MCF 10A (cell line): Measurements from ENCODE around the gene FAM240B. TPM values are rescaled to one million over a fixed set of nuclear protein-coding genes. Genes with fewer than 3 reads are reported as not detected.

Experiments
- BruUV-seq: library from RNA; stranded (reverse); fragments of 400-500 nt; replicated peaks from 2 replicates; lab custom pipeline; 2021; lab: Mats Ljungman, UMichigan
- CTCF ChIA-PET: fragments of 300-600 bp; sonication (Branson Sonifier 250); formaldehyde crosslinking; extraction: SDS; loops from one replicate; lab custom pipeline; 2021; ENCODE audit warnings: antibody characterized with exemption, inconsistent platforms; lab: Yijun Ruan, JAX
- POLR2A ChIA-PET: fragments of 300-600, 350-650 bp; sonication (Branson Sonifier 250); formaldehyde crosslinking; extraction: SDS; loops from one replicate; lab custom pipeline; 2020; ENCODE audit warnings: antibody characterized with exemption, inconsistent platforms; lab: Yijun Ruan, JAX
- DNase-seq: peaks from one replicate; pipeline ENCODE4 v3.0.0-alpha.2; 2018; ENCODE audit not compliant: unreplicated experiment
- H3K27ac Mint-ChIP-seq: one replicate; pipeline ENCODE4 v1.8.0; 2022; ENCODE audit warnings: mild to moderate bottlenecking, low read depth, mixed read lengths; ENCODE audit not compliant: unreplicated experiment
- H3K27me3 Mint-ChIP-seq: one replicate; pipeline ENCODE4 v1.8.0; 2022; ENCODE audit warnings: mixed read lengths; ENCODE audit not compliant: insufficient read depth, unreplicated experiment
- H3K36me3 Mint-ChIP-seq: one replicate; pipeline ENCODE4 v1.8.0; 2022; ENCODE audit warnings: mild to moderate bottlenecking, moderate library complexity, mixed read lengths; ENCODE audit not compliant: insufficient read depth, unreplicated experiment
- H3K4me1 Mint-ChIP-seq: one replicate; pipeline ENCODE4 v1.8.0; 2022; ENCODE audit warnings: mixed read lengths; ENCODE audit not compliant: insufficient read depth, unreplicated experiment
- H3K4me3 Mint-ChIP-seq: one replicate; pipeline ENCODE4 v1.8.0; 2022; ENCODE audit warnings: mild to moderate bottlenecking, moderate library complexity, mixed read lengths; ENCODE audit not compliant: unreplicated experiment
- H3K9me3 Mint-ChIP-seq: one replicate; pipeline ENCODE4 v1.8.0; 2022; ENCODE audit warnings: mixed read lengths; ENCODE audit not compliant: unreplicated experiment
- CTCF ChIP-seq: fragments of 200-600 bp; IDR thresholded peaks from one replicate; pipeline ENCODE4 v1.8.0; 2022; ENCODE audit warnings: antibody characterized with exemption, mild to moderate bottlenecking; ENCODE audit not compliant: unreplicated experiment
- intact Hi-C: fragments of 100-400 bp; cut with micrococcal nuclease; formaldehyde crosslinking; loops from 2 replicates; pipeline ENCODE4 v1.14.1; 2022
- total RNA-seq: library from RNA; stranded (reverse); gene quantifications from 2 replicates; pipeline ENCODE4 v1.2.3, GENCODE V29; 2022

The FAM240B gene
- total RNA-seq, 1 experiment from 2014 or later = not detected

GRCh38 chr9:38671372-38671731 is 48.6 kb downstream of the FAM240B start:
- Mint-ChIP-seq H3K9me3 (no peaks in the 10 kb centered on the region), H3K4me1 (no peaks in the 10 kb centered on the region), H3K36me3 (no peaks in the 10 kb centered on the region), H3K27me3 (no peaks in the 10 kb centered on the region), H3K4me3 (no peak overlapping the region), H3K27ac (no peak overlapping the region)
- no TSS peak for BruUV-seq
- ChIA-PET CTCF (interaction anchor here (0.6 kb wide), 1 partner anchor 28 kb away, joined by 4 read pairs; no protein-coding TSS in a partner anchor), POLR2A (no interaction called here)
- intact Hi-C loops = no loop called here
- DNase-seq = no peak
- no peak for TF ChIP-seq CTCF

DNA sequence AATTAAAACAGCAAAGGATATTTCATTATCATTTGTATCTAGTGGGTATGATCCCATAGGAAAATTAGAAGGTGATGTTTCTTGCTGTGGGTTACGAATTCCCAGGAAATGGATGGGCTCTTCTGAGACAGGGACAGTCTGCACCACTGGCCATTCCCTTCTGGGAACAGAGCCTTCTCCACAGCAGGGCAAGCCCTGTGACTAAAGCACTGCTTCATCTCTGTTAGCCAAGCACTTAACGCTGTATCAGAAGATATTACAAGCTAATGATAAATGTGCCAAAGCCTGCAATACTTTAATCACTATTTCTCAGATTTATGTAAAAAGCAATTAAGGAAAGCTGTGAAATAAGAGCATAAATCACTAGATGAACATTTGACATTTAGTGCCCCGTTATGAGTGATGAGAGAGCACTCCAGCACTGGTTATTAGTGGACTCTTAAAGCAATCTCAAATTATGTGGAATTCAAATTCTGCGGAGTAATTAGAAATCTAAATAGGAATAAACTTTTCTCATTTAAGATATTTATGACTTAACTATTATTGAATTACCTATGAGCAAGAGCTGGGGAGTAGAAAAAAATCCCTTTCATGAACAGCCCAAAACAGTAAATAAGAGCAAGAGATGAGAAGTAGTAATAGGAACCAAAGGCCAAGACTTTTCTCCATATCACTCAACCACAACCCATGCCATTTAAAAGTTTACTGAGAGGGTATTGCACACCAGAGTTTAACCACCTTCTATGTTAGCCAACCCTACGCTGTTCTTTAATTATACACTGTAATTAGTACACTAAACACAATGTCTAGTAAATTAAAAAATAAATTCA is 49.2 kb downstream of the FAM240B start:
- intact Hi-C loops = no loop called here
- no peaks in the 10 kb centered on the region for H3K4me1 Mint-ChIP-seq
- H3K27me3 Mint-ChIP-seq = no peaks in the 10 kb centered on the region
- ChIA-PET CTCF (interaction anchor here (0.6 kb wide), 1 partner anchor 28 kb away, joined by 4 read pairs; no protein-coding TSS in a partner anchor), POLR2A (no interaction called here)
- H3K9me3 Mint-ChIP-seq = no peaks in the 10 kb centered on the region
- no peak for DNase-seq
- no peak overlapping the region for H3K27ac Mint-ChIP-seq
- no TSS peak for BruUV-seq
- H3K4me3 Mint-ChIP-seq = no peak overlapping the region
- TF ChIP-seq CTCF = no peak
- H3K36me3 Mint-ChIP-seq = no peaks in the 10 kb centered on the region

DNA sequence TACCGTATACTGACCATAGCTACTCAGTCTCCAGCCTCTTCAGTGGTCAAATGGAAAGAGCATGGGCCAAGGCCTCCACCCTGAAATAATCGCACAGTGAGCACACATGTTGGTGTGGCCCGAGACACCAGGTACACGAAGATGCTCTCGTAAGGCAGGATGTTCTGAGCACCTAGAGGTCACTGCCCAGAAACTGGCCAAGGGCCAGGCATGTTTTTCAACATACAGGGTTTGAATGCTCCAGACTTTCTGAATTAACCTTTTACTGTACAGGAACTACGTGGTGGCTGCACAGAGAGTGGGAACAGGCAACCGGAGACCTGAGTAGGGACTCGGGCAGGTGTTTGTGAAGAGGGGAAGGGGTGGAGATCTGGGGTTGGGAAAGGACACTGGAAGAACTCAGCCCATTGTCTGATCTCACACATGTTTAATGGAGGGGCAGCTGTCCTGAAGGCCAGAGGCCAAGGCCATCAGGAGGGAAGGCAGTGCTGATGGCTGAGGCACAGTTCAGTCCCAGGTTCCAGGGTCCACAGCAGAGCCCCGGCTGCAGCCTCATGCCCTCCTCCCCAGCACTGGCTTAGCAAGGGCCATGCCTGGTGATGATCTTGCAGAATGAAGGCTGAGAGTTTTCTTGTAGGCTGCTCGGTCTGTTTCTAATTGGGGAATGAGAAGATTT is 51.0 kb downstream of the FAM240B start:
- DNase-seq = no peak
- Mint-ChIP-seq H3K4me1 (no peaks in the 10 kb centered on the region), H3K4me3 (no peak overlapping the region), H3K9me3 (no peaks in the 10 kb centered on the region), H3K27ac (no peak overlapping the region), H3K27me3 (no peaks in the 10 kb centered on the region), H3K36me3 (no peaks in the 10 kb centered on the region)
- intact Hi-C loops = no loop called here
- ChIA-PET CTCF (interaction anchor here (0.7 to 1.0 kb wide), 2 partner anchors 27 to 195 kb away, joined by 3 read pairs; no protein-coding TSS in a partner anchor), POLR2A (interaction anchor here (0.6 kb wide), 1 partner anchor 31 kb away, joined by 3 read pairs; no protein-coding TSS in a partner anchor)
- no TSS peak for BruUV-seq
- TF ChIP-seq CTCF = no peak
